ENCODE results near the gene TRIM41.
"Not testable (repeated sequence)": the region's sequence is repeated elsewhere in the genome, so short reads cannot be mapped to it uniquely, and the experiment has no call there.

Gene TRIM41

DNA sequence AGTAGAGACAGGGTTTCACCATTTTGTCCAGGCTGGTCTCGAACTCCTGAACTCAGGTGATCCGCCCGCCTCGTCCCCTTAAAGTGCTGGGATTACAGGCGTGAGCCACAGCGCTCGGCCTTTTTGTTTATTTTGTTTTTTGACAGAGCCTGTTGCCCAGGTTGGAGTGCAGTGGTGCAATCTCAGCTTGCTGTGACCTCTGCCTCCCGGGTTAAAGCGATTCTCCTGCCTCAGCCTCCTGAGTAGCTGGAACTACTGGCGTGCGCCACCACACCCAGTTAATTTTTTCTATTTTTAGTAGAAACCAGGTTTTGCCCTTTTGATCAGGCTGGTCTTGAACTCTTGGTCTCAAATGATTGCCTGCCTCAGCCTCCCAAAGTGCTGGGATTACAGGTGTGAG, 12.9 kb upstream of the TRIM41 start:
- not testable (repeated sequence) for DNase-seq (ENCODE audit: low read depth, low spot score)

DNA sequence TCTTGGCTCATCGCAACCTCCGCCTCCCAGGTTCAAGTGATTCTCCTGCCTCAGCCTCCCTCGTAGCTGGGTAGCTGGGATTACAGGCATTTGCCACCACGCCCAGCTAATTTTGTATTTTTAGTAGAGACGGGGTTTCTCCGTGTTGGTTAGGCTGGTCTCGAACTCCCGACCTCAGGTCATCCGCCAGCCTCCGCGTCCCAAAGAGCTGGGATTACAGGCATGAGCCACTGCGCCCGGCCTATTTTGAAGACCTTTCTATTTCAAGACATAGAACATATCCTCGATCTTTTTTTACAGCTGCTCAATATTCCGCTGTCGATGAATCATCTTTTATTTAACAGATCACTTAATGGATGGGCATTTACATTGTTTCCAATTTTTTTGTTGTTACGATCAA, 12.4 kb upstream of the TRIM41 start:
- not testable (repeated sequence) for DNase-seq (ENCODE audit: low read depth, low spot score)

DNA sequence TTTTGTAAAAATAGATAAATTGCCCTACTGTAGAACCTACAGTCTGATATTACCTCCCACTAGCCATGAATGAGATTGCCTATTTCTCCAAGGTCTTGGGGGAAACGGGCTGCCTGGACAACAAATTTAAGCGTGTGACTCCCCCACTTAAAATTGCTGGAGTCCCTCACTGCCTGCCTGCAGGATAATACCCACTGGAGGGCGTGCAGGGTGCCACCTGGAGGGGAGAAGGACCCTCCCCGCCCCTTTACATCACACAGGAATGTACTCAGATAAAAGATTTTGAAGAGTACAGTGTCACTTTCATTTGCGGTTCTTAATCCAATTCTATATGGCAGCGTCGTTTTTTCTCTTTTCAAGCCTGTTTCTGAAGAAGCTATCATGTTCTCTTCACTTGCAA, 11.9 kb upstream of the TRIM41 start:
- DNase-seq (ENCODE audit: low read depth, low spot score): no peak

DNA sequence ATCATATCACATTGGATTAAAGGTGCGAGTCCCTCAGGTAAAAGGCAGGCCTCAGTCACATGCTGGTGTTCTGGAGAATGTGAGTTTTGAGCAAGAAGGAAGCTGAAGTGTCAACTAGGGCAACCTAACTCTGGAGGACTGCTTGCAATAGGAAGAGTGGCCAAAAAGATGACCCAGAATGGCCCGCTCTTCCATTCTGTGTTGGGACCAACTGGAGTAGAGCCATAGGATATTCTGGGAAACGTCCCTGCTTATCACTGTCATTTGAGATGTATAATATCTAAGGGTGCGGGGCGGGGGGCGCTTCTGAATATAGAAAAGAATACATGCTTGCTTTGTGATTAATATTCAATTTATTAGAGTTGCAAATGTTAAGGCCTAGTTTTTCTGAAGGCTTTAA, 11.0 kb upstream of the TRIM41 start:
- DNase-seq (ENCODE audit: low read depth, low spot score): no peak

DNA sequence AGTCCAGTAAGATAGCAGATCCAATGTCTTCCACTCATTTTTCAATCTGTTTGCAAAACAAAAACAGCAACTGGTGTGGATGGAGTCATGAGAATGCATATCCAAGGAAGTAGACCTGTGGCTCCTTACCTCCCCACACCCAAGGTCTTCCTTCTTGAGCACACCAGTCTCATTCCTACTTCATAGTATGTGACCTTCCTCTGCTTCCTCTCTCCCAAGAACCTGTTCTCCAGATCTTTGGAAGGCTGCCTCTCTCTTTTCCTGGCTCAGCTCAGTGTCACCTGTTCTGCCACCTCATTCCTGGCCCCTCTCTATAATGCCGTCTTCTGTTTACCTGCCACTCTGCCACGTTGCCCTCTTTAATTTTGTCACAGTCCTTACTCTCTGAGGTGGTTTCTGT, 10.1 kb upstream of the TRIM41 start:
- DNase-seq (ENCODE audit: low read depth, low spot score): no peak

DNA sequence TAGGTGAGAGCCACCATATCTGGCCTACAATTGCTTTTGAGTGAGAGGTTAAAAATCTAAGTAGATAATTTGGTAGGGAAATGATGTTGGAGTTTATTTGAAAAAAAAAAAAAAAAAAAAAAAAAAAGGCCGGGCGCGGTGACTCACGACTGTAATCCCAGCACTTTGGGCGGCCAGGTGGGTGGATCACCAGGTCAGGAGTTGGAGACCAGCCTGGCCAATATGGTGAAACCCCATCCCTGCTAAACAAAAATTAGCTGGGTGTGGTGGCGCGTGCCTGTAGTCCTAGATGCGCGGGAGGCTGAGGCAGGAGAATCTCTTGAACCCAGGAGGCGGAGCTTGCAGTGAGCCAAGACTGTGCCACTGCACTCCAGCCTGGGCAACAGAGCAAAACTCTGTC, 8.8 kb upstream of the TRIM41 start:
- not testable (repeated sequence) for DNase-seq (ENCODE audit: low read depth, low spot score)

DNA sequence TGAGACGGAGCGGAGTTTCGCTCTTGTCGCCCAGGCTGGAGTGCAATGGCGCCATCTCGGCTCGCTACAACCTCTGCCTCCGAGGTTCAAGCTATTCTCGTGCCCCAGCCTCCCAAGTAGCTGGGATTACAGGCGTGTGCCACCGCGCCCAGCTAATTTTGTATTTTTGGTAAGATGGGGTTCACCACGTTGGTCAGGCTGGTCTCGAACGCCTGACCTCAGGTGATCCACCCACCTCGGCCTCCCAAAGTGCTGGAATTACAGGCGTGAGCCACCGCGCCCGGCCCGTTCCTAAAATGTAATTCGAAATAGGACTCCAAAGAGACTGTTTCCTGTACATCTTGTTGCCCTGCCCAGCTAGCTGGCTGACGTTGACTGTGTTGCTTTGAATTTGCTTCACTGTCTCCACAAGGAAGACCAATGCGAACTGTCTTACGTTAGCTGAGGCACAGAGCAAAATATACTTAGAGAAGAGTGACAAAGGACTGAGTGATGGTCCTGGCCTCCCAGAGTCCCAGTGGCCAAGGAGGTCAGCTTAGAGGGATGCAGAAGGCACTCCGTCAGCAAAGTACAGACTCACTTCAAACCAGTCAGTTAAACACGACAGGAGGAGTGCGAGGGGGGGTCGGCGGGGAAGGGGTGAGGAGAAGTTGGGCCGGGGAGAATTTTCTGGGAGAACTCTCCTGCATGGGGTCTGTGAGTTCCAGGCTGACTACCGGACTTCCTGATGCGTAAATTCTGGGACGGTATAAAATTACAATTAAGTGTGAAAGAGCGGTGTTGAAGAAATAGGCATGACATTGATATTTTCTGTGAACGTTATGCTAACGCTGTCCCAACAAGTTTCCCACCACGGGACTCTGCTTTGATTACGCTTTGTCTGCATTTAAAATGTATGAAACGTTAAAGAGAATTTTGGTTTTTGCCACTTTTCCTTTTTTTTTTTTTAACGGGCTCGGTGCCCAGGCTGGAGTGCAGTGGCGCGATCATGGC, 6.8 kb upstream of the TRIM41 start:
- DNase-seq (ENCODE audit: low read depth, low spot score): no peak

DNA sequence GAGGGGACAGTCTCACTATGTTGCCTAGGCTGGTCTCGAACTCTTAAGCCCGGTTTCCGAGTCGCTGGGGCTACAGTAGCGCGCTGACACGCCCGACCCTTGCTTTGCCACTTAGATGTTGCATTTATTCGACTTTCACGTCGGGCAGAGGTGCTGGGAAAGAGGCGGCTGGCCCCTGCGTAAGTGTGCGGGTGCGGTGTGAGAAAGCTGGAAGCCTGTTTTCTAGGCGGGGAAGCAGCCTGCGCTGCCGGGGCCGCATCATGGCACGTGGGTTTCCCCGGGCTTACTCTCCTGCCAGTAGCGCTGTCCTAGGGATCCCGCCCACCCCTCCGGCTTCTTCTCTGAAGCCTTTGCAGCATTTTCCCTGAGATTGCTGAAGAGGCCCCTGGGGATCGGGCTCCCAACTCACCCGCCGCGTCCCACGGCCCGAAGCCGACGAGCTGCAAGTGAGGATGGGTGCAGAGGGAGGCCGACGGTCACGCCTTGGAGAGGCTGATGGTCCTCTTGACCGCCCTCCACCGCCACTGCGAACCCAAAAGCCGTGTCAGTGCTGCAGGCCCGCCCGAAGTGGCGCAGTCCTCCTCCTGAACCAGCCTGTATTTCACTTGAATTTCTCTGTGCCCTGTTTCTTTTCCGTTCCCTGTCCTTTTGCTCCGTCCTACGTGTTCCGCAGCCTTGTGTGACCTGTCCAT, 5.8 kb upstream of the TRIM41 start:
- no peak for DNase-seq (ENCODE audit: low read depth, low spot score)

DNA sequence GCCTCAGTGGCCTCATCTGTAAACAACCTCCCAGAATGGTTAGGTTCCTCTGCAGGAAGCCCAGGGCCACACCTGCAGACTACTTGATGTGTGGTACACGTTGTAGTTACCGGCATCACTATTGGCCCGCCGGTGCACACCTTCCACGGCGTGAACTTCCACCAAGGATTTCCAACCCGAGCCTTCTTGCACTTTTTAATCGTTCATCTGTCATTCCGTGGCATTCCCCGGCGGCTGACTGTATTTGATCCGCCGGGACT, 5.3 kb upstream of the TRIM41 start:
- no peak for DNase-seq (ENCODE audit: low read depth, low spot score)

DNA sequence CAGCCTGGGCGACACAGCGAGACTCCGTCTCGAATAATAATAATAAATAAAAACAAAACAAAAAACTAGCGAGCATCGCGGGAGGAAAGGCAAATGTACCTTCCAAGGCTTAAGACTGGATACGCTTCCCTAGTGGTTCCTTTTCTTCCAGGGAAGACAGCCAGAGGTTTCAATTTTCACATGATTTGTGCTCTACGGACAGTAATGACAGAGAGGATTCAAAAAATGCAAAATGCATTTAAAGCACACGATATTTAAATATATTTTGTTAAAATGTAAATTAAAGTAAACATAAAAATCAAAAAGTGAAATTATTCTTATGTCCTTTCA, 4.3 kb upstream of the TRIM41 start:
- DNase-seq (ENCODE audit: low read depth, low spot score): no peak

DNA sequence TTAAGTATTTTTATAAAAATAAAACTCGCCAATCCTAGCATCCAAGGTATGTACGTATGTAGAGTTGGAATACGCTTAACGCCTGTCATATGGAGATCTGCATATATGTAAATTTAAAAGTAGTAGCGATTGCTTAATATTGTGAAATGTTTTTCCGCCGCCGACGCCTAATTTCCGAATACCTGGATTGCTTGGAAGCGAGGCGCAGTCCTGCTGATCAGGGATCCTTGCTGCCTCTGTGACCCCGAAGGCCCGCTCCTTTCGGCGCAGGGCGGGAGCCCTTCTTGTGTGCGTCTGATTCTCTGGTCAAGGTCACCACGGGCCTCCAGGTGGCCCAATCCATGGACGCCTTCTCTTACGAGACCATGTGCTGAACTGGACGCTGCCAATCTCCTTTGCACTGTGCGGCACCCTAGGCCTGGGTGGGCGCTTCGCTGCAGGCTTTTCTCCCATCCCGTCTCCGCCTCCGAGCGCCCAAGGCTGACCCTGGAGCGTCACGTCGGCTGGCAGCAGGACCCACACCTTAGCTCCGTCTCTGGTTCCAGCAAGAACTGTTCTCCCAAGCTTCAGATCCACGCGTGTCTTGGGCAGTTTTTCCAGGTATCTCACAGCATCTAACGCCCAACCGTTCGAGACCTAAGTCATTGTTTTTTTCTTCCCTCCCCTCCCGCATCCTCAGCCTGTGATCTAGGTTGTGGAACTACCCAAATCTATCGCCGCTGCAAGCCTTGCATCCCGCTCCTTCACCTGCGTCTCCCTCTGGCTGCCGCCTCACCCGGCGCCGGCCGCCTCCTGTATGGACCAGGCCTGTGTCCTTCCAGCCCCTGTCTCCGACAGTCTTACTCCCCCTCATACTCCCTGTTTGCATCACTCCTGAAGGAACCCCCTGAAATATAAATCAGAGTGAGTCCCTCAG, 3.6 kb upstream of the TRIM41 start:
- no peak for DNase-seq (ENCODE audit: low read depth, low spot score)

DNA sequence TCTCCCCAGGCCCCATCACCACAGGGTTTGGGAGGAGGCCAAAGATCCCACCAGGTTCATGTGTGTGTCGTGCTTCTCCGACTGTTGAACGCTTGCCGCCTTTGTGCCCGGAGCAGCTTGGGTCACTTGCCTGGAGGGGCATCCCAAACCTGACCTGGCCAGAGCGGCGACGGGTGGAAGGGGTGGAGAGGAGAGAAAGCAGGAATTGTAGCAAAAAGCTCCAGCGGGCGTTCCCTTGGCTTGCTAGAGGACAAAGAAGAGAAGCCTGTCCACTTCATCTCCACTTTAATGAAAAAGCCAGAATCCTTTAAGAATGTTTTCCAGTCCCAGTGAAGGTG, 2.9 kb upstream of the TRIM41 start:
- DNase-seq (ENCODE audit: low read depth, low spot score): no peak

DNA sequence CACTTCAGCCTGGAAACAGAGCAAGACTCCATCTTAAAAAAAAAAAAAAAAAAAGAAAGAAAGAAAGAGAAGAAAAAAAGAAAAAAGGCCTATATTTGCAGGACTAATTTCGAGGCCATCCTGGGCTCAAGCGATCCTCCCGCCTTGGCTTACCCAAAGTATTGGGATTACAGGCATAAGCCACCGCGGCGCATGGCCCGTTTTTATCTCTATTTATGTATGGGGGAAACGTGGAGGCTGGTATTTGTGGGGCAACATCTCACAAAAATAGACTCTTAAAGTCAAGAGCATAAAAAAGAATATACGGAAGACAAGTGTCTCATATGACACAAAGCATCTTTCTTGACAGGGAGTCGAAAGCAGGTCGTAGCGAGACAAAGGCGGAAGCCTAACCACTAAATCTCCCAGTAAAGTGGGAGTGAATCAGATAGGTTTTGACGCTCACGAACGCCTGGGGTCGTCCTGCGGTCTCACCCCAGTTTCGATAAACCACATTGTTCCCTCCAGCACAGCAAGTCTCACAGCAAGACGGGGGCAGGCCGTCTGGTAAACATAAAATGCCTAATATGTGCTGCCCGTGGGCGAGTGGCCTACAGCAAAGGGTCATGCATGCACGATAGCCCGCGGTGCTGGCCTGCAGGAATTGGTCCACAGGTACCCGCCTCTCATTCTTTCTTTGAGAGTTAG, 1.8 kb upstream of the TRIM41 start:
- DNase-seq (ENCODE audit: low read depth, low spot score): no peak

DNA sequence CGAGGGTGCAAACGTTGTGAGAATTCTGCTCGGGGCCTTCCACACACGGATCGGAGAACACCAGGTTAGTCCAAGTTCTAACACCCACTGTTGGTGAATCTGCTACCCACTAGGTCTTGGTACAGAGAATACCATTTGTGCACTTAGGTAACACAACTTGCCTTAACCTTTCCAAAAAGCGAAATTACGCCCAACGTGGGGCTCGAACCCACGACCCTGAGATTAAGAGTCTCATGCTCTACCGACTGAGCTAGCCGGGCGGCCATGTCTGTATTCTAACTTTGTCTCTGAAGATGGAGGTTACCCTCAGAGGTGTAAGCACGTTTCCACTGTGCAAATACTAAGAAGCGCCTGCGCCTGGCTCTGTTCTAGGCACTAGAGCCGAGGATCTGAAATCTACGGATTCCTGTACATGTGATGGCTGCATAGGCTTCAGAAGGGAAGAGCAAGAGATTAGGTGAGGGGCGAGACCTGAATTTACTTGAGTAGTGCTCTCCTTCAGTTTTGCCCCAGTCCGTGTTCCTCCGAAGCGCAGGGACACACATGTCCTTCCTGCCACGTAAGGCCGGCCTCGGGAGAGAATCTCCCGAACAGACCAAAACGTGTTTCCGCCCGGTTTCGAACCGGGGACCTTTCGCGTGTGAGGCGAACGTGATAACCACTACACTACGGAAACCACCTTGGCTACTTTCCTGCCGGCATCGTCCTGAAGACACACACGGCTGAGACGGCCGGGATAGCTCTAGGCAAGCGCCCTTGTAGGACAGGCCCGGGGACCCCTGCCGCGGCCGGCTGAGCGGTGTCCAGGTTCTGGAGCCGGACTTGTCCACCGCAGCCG, 1.1 kb upstream of the TRIM41 start:
- peak; percentile 84 for DNase-seq (ENCODE audit: low read depth, low spot score)

DNA sequence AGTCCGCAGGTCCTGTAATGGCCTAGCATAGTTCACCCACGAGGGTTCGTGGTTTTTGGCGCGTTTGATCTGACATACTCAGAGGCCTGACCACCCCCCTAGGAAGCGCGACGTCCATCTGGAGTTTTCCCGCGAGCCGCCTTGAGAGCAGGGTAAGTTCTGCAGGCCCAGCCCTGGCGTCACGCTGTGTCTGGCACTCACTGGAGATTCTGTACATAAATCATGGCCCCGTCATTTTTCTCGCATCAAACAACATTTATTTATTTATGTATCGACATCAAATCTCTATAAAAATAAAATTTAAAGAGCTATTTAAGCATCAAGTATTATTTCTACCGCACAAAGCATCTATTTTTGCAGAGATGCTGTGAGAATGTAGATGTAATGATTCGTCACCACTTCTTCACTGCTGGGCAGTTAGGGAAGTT, 437 bp upstream of the TRIM41 start:
- DNase-seq (ENCODE audit: low read depth, low spot score): no peak

DNA sequence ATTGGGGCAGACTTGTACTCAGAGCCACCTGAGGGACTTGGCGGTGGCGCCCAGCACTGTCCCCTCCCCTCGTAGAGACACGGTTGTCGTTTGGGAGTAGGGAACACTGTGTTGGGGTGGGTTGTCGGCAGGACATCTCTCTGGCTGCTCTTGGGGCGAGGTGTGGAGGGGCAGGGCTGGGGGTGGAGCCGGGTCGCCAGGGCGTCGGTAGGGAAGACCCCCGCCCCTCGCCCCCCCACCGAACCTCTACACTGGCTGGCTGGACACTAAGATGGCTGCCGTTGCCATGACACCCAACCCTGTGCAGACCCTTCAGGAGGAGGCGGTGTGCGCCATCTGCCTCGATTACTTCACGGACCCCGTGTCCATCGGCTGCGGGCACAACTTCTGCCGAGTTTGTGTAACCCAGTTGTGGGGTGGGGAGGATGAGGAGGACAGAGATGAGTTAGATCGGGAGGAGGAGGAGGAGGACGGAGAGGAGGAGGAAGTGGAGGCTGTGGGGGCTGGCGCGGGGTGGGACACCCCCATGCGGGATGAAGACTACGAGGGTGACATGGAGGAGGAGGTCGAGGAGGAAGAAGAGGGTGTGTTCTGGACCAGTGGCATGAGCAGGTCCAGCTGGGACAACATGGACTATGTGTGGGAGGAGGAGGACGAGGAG, 778 bp downstream of the TRIM41 start:
- DNase-seq (ENCODE audit: low read depth, low spot score): no peak

DNA sequence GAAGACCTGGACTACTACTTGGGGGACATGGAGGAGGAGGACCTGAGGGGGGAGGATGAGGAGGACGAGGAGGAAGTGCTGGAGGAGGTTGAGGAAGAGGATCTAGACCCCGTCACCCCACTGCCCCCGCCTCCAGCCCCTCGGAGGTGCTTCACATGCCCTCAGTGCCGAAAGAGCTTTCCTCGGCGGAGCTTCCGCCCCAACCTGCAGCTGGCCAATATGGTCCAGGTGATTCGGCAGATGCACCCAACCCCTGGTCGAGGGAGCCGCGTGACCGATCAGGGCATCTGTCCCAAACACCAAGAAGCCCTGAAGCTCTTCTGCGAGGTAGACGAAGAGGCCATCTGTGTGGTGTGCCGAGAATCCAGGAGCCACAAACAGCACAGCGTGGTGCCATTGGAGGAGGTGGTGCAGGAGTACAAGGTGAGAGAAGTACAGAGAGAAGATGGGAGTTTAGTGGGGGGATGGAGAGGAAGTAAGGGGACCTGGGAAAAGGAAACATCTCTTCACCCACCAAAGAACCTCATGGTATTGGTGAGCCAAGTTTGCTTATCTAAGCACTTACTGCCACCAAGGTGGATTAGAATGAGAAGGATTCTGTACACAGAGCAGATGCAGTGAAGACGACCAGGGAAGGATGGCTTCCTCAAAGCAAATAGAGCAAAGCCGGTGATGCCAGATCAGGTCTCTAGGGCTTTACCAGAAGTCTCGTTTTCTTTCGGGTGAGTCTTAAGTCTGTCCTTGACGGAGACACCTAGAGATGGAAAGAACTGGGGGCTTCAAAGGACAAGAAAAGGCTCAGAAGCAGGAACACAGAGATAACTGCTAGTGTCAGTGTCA, 1.5 kb downstream of the TRIM41 start:
- no peak for DNase-seq (ENCODE audit: low read depth, low spot score)

DNA sequence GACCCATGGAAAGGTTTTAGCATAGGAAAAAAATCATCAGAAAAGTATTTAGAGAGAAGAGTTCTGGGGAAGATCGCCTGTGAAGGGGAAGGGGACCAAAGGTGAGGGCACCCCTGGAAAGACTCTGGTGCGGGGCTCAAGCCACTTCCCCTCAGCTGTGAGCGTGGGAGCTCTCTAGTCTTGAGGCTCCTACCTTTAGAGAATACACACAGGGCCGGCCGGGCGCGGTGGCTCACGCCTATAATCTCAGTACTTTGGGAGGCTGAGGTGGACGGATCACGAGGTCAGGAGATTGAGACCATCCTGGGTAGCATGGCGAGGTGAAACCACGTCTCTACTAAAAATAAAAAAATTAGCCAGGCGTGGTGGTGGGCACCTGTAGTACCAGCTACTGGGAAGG, 6.9 kb downstream of the TRIM41 start:
- no peak for DNase-seq (ENCODE audit: low read depth, low spot score)

DNA sequence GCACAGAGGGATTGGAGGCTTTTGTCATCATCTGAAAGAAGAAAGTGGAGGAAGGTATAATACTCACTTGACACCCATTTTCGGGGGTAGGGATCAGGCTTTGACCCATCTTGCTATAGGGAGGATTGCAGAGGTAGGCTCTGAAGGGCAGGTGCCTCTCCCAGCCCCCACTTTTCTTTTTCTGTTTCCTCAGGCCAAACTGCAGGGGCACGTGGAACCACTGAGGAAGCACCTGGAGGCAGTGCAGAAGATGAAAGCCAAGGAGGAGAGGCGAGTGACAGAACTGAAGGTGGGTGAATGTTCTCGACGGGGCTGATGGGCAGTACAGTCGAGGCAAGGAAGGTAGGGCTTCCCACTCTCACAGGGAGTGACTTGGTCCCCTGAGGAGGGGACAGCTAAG, 7.5 kb downstream of the TRIM41 start:
- no peak for DNase-seq (ENCODE audit: low read depth, low spot score)

Data from iPS DF 19.7 (cell line).